ENCODE data around the gene WARS2. TPM values are rescaled to one million over a fixed set of nuclear protein-coding genes. Genes with fewer than 3 reads are reported as not detected.

WARS2 gene
- total and polyA plus RNA-seq, 8 donors, result 3.5 to 48.4 (median 9.5) TPM

GRCh38 chr1:119068427-119068826 is 72.0 kb downstream of the WARS2 start:
- no peak for DNase-seq
- intact Hi-C loops (cut with DNase I; ENCODE audit: low total_unique reads), result no loop called here
- no peak overlapping the region for H3K27ac ChIP-seq
- WGBS, 5 donors, result 80 to 92% (median 88%) methylated on average over 4 of the region's 4 CpGs
- peaks cover 0 to 6% (median 0%) of the 10 kb centered on the region in 4 donors for H3K36me3 ChIP-seq
- TF ChIP-seq POLR2A (IDR thresholded peaks at IDR 0.05), result no peak
- TF ChIP-seq EP300 (IDR thresholded peaks at IDR 0.05), result no peak
- TF ChIP-seq CTCF (IDR thresholded peaks at IDR 0.05), result no peak
- TF ChIP-seq POLR2AphosphoS5 (IDR thresholded peaks at IDR 0.05), result no peak
- H3K9me3 ChIP-seq, result no peaks in the 10 kb centered on the region
- H3K27me3 ChIP-seq, result no peaks in the 10 kb centered on the region
- peaks cover 0 to 6% (median 0%) of the 10 kb centered on the region in 4 donors for H3K4me1 ChIP-seq
- no peak overlapping the region for H3K4me3 ChIP-seq

DNA sequence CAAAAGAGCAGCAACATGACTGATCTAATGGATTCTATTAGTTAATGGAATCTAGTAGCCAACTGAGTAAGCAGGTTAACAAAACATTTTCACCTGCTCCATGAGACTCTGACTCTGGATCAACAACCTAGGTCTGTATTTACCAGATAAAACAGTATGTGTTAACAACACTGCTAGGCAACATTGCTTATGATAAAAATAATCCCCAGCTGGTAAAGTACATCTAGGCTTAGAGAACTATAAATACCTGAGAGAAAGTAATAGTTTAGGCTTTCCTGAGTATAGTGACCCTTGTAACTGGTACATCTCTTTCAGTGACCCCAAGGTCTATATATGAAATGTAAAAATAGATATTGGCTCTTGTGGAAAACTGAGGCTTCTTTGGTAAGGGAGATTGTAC is 78.8 kb downstream of the WARS2 start:
- H3K27ac ChIP-seq, result no peak overlapping the region
- no peaks in the 10 kb centered on the region for H3K4me1 ChIP-seq
- no peak overlapping the region for H3K4me3 ChIP-seq
- no peaks in the 10 kb centered on the region for H3K27me3 ChIP-seq
- no peaks in the 10 kb centered on the region for H3K9me3 ChIP-seq
- no peak for DNase-seq
- TF ChIP-seq POLR2A (IDR thresholded peaks at IDR 0.05), result no peak
- TF ChIP-seq CTCF (IDR thresholded peaks at IDR 0.05), result no peak
- no peak for TF ChIP-seq POLR2AphosphoS5 (IDR thresholded peaks at IDR 0.05)
- no peak for TF ChIP-seq EP300 (IDR thresholded peaks at IDR 0.05)
- peaks cover 0 to 14% (median 7%) of the 10 kb centered on the region in 4 donors for H3K36me3 ChIP-seq
- intact Hi-C loops (cut with DNase I; ENCODE audit: low total_unique reads), result no loop called here

DNA sequence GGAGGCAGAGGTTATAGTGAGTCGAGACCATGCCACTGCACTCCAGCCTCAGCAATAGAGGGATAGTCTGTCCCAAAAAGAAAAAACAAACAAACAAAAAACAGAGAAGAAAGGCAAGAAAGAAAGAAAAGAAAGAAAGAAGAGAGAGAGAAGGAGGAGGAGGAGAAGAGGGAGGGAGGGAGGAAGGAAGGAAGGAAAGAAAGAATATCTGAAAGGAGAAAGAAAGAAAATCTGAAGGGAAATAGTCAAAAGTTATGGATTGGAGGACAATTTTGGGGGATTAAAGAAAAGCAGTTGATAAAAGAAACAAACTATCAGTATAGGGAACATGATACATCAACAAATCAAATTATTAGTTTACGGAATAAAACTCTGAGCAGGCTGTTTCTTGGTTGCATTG is 84.9 kb downstream of the WARS2 start:
- Histone ChIP-seq H3K36me3 (peaks cover 0 to 8% (median 7%) of the 10 kb centered on the region in 4 donors), H3K4me1 (no peaks in the 10 kb centered on the region), H3K27me3 (no peaks in the 10 kb centered on the region), H3K27ac (no peak overlapping the region), H3K9me3 (no peaks in the 10 kb centered on the region), H3K4me3 (no peak overlapping the region)
- intact Hi-C loops (cut with DNase I; ENCODE audit: low total_unique reads), result no loop called here
- TF ChIP-seq CTCF (IDR thresholded peaks at IDR 0.05), result no peak
- WGBS, 5 donors, result 95 to 100% (median 99%) methylated on average over 2 of the region's 2 CpGs
- no peak for DNase-seq

DNA sequence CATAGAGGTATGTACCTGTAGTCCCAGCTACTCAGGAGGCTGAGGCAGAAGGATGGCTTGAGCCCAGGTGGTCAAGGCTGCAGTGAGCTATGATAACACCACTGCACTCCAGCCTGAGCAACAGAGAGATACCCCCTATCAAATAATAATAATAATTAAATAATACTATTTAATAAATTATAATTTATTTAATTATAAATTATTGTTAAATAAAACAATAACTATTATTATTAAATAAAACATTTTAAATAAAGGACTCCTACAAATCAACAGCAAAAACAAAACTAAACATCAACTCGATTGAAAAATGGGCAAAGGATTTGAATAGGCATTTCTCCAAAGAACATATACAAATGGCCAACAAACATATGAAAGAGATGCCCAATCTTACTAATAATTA is 86.5 kb downstream of the WARS2 start:
- H3K27me3 ChIP-seq, result no peaks in the 10 kb centered on the region

More for the DNA sequence above, 86.5 kb downstream of the WARS2 start:
- no peaks in the 10 kb centered on the region for H3K4me1 ChIP-seq
- peaks cover 0 to 8% (median 7%) of the 10 kb centered on the region in 4 donors for H3K36me3 ChIP-seq
- WGBS, 5 donors, result 95 to 99% (median 95%) methylated on average over 1 of the region's 1 CpG
- DNase-seq, result no peak
- H3K9me3 ChIP-seq, result no peaks in the 10 kb centered on the region
- H3K4me3 ChIP-seq, result no peak overlapping the region
- H3K27ac ChIP-seq, result no peak overlapping the region
- intact Hi-C loops (cut with DNase I; ENCODE audit: low total_unique reads), result no loop called here
- TF ChIP-seq POLR2AphosphoS5 (IDR thresholded peaks at IDR 0.05) (no peak), POLR2A (IDR thresholded peaks at IDR 0.05) (no peak), CTCF (IDR thresholded peaks at IDR 0.05) (no peak), EP300 (IDR thresholded peaks at IDR 0.05) (no peak)
